NCI-H748 treated with DMSO at 0.1 percent for 48 hours (cell line): ENCODE data around the gene PODXL.

Experiments used
- DNase-seq: peaks from one replicate; lab custom pipeline; 2025; lab: John Stamatoyannopoulos, UW

Gene PODXL

GRCh38 chr7:131564640-131565039 is 8.2 kb upstream of the PODXL start:
- DNase-seq = no peak

DNA sequence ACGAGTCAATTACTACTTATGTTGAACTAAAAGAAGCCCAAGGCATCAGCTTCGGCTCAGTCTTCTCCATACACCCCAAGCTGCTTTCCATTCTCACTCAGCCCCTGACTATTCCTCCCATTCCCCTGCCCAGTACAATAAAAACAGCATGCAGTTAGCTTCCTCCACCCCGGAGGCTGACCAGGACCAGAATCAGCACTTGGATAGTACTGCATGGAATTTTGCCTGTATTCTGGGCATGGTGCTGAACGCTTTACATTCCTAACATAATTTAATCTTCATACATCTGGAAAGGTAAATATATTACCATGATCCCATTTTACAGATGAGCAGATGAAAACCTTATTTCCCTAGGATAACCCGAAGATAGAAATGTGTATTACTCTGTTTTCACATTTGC is 7.5 kb upstream of the PODXL start:
- DNase-seq = no peak

DNA sequence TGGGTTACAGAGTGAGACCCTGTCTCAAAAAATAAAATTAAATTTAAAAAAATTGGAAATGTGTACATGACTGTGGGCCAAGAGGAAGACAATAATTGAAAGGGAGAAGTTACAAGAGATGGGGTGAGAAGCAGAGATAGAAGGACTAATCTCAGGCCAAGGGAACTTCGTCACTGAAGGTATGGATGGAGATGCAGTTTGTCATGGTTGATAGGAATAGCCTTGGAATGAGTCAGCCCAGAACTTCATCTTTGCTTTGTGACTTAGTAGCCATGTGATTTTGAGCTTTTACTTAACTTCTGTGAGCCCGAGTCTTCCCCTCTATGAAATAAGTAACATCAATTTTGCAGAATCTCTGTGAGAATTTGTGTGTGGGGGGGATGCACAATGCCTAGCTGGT is 6.5 kb upstream of the PODXL start:
- no peak for DNase-seq

- no peak for DNase-seq
Measured at GRCh38 chr7:131560061-131560460, 3.6 kb upstream of the PODXL start.

DNA sequence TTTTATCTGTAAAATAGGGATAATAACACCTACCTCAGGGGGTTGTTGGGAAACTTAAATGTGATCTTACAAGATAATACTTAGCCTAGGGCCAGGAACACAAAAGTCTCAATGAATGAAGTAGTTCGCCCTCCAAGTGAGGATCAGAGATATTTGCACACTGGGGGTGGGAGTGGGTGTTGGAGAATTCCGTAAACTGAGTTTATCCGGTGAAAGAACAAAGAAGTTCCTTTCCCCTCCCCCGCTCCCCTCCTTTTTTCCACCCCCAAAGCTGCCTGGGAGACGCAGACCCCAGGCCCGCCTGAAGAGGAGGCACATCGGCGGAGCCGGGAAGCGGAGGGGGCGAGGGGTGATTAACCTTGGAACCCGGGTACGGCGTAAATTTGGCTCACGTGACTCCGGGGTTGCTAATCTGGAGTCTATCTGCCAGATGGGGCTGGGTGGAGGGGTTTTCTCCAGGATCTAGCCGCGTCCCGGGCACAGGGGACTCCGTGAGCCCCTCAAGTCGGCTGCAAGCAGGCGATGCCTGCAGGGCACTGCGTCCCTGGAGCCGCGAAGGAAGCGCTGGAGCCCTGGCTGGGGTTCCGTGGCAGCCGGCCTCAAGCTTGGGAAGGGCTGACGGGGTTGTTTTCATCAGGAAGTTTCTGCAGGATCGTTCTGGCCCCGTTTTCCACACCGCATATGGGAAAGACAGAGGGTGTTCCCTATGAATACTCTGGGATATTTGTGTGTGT is 1.4 kb upstream of the PODXL start:
- DNase-seq = no peak

DNA sequence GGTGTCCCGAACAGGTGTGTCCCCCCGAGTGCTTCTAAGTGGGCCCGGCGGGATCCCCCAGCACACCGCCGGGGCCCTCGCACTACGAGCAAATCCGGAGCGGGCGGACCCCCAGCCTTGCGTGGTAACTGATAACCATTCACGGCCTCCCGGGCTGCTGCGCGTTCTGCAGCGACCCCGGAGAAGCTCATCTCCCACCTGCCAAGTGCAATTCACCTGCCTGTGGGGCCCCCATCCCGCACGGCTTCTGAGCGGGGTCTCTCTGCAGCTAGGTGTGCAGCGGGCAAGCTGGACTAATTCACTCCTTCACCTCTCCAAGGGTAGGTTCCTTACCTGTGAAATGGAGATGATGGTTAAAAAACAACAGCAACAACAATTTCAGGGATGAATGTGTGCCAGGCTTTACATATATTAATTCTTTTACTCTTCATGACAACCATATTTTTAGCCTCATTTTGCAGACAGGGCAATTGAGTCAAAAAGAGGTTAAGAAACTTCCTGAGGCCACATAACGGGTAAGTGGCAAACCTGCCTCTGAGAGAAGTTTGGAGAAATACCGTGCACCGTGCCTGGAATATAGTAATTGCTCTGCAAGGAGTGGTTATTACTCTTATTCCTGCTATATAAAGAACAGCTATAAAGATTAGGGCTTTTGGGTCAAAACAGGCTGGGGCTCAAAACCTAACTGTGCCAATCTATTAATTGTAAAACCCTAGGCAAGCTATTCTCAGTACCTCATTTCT is 652 bp upstream of the PODXL start:
- no peak for DNase-seq

DNA sequence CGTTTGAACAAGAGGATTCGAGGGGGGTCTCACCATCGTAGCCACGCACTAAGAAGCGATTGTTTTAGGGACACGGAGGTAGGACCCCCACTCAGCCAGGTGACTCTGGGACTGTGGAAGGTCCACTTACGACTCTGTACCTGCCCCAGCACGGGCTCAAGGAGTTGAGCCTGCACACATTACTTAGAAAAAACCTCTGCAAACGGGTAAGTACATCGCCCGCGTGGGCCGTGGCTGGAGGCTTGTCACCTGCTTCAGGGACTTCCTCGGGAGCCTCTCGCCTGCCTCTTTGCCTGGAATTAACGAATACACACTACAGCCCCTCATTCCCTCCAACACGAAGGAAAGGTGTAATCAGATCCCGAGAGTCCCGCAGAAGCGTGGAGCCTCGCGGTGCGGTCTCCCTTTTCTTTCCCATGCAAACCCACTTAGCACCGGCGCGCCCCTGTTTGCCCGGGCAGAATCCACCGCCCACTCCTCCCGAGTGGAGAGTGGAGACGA is 826 bp downstream of the PODXL start:
- no peak for DNase-seq

DNA sequence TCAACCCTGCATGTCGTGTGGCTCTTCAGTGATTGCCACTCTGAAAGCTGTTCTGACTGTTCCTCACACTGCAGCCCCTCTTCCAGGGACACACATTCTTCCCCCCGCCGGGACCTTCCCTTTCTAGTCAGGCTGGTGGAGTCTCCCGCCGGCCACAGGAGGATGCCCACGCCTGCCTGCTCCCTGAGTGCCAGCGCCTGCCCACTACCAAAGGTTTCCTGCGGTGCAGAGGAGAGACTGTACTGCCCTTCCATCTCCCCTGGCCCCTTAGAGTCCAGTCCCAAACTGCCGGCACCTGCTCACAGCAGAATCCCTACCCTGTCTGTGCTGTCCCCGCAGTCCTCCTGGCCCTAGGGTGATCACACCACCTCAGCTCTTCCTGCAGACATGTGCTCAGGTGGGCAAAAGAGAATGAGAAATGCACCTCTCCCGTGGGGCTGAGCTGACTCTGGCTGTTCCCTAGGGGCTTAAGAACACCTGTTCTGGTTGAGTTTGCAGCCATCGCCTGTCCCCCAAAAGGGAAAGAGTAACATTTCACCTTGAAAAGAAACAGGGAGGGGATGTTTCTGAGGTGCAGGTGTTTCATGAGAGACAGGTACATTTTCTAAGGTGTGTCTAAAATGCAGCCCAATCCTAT is 1.4 kb downstream of the PODXL start:
- DNase-seq = no peak

GRCh38 chr7:131553931-131554330 is 2.5 kb downstream of the PODXL start:
- DNase-seq = no peak

GRCh38 chr7:131552053-131552452 is 4.4 kb downstream of the PODXL start:
- DNase-seq = no peak

- DNase-seq = no peak
Measured at GRCh38 chr7:131550846-131551245, 5.6 kb downstream of the PODXL start.

DNA sequence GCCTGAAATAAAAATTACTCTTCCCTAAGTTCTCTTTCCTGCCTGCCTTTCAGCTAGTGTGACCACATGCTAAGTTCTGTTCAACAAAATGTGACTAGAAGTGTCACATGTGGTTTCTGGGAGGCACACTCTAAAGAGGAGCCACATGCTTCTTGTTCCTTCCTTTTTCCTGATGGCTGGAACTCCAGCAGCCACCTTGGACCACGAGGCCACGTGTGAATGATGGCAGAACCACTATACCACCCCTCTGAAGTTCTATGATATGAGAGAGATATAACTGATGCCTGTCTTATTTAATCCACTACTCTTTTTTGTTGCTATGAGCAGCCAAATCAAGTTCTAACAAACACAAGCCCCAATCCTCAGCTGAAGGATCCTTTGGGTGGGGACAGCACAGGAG is 8.1 kb downstream of the PODXL start:
- no peak for DNase-seq

GRCh38 chr7:131547589-131547988 is 8.8 kb downstream of the PODXL start:
- DNase-seq = no peak

DNA sequence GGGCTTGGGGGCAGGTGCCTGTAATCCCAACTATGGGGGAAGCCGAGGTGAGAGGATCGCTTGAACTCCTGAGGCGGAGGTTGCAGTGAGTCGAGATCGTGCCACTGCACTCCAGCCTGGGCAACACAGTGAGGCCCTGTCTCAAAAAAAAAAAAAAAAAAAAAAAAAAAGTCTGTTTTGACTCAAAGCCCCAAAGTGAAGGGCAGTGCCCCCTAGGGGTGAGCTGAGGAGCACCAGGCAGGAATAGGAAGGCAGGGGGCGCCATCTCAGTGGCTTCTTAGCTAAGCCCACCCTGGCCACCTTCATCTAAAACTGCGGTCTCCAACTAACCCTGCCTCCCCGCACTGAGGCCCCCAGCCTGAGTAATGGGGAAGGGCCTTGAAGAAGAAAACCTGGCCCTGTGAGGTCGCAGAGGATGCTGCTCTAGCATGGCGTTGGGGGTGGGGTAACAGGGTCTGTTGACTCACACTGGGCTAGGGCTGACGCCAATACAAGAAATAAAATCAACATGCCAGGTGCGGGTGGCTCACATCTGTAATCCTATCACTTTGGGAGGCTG is 9.8 kb downstream of the PODXL start:
- no peak for DNase-seq

GRCh38 chr7:131546126-131546525 is 10.3 kb downstream of the PODXL start:
- DNase-seq = no peak

GRCh38 chr7:131544449-131545301 is 11.8 kb downstream of the PODXL start:
- DNase-seq = no peak

DNA sequence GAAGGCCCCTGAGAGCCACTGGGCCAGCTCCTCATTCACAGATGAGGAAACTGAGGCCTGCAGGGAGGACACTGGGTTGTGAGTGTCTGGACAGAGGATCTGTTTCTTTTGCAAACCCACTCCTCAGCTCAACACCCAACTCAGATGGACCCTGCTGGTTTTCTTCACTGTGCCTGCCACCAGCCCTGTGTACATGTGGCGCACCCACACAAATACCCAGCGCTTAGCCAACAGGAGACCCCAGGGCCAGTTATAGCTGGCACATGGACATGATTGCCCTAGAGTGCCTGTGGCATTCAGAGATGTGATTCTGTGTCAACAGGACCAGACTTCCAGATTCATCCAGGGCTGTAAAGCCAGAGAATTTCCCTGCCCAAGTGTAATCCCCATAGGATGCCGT is 12.4 kb downstream of the PODXL start:
- no peak for DNase-seq

DNA sequence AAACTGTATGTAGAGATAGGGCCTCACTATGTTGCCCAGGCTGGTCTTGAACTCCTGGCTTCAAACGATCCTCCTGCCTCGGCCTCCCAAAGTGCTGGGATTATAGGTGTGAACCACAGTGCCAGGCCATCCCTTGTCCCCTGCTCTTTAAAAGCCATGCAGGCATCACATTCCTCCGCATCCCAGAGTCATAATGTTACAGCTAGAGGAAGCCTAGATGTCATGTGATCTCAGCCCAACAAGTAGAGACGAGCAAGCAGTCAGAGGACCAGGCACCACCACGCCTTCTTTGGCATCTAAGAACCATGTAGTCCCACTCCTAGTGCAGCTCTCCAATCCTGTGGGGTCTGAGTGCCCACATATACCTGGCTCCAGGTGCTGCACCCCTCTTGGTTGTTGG is 13.1 kb downstream of the PODXL start:
- DNase-seq = no peak

DNA sequence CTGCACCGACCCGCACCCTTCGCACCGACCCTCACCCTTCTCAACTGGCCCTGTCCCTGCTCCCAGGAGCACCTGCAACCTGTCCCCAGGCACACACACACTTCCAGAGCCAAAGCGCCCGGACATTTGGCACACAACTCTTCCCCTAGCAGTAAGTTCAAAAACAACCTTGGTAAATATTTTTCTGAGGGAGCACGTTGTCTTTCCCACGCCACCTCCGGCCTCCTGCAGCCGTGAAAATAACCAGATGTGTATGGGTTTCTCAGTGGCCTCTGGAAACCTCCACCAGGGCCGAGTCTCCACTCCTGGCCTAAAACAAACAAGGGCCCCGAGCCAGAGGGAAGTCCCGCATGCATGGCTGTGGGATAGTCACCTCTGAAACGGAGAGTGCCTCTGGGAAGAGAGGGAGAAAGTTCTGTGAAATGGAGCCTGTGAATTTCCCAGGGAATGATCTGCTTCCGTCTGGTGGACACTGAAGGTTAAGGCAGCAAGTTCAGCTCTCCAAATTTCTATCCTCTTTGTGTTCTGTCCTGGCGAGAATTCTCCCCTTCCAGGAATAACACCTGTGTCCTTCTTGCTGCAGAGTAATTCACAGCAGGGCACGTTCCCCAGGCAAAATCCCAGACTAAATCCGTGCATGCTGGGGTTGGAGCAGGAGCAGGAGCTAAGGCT is 15.8 kb downstream of the PODXL start:
- DNase-seq = no peak

GRCh38 chr7:131538813-131539179 is 17.6 kb downstream of the PODXL start:
- DNase-seq = no peak

DNA sequence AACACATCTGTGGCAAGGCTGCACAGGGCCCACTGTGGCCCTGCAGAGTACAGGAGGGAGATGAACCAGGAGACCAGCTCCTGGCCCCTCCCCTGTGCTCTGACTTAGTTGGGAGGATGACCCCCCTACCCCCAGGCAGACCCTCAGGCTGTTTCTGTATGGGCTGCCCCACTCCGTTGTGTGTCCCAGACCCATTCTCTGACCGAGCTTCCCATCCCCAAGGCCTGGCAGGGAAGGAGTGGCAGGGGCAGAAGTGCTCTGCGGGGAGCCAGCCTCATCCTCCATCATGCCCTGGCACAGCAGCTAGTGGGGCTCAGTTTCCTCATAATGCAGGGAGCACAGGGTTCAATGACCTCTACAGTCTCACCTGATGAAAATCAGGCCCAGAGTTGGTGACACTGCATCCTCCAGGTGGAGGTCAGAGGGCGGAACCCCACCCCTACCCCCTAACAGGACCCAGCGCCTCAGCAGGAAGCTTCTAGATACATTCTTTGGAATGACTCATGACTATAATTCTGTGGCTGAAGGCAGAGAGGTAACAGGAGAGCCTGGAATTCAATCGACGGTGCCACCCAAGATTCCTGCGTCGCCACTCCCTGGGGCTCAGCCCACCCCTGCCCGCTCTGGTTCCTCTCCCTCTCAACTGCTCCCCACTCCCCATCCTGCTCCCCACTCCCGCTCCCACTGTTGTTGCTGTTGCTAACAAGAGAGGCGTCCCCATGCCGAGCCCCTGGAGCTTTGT is 18.2 kb downstream of the PODXL start:
- no peak for DNase-seq
